Keratinocyte (primary cell): ENCODE measurements around the gene ANKDD1B. TPM values are rescaled to one million over a fixed set of nuclear protein-coding genes. Genes with fewer than 3 reads are reported as not detected.
A peak's percentile ranks its signal among the peaks of the same experiment; 100 is the strongest.

Experiments used
- DNase-seq: peaks from one replicate; pipeline ENCODE4 v3.0.0-alpha.2; 2011; ENCODE audit warnings: low read depth, missing footprints, low spot score
- FAIRE-seq: peaks from 2 replicates; lab custom pipeline; 2011; peaks lifted over from hg19 to GRCh38; lab: Jason Lieb, UNC
- H2AFZ ChIP-seq: 2 replicates; pipeline ENCODE4 v1.6.0; 2012; ENCODE audit warnings: low read length, control low read depth, inconsistent platforms; ENCODE audit not compliant: control insufficient read depth
- H3K27ac ChIP-seq: 2 replicates; pipeline ENCODE4 v1.5.1; 2011; ENCODE audit warnings: low read length; ENCODE audit not compliant: control insufficient read depth, insufficient read depth
- H3K27me3 ChIP-seq: 3 replicates; pipeline ENCODE4 v1.6.0; 2011; ENCODE audit warnings: low read length; ENCODE audit not compliant: control insufficient read depth, insufficient read depth; ENCODE audit errors: extremely low read depth
- H3K36me3 ChIP-seq, 2 experiments: 2 replicates in 1 of 2; 3 replicates in 1 of 2; pipeline ENCODE4 v1.5.1; 2011; ENCODE audit warnings: low read length in 2 of 2, mild to moderate bottlenecking in 1 of 2; ENCODE audit not compliant: control insufficient read depth in 2 of 2, insufficient read depth in 2 of 2; ENCODE audit errors: extremely low read depth in 1 of 2
- H3K4me1 ChIP-seq: 3 replicates; pipeline ENCODE4 v1.5.1; 2011; ENCODE audit warnings: low read length; ENCODE audit not compliant: control insufficient read depth, insufficient read depth; ENCODE audit errors: extremely low read depth
- H3K4me2 ChIP-seq: 3 replicates; pipeline ENCODE4 v1.6.0; 2011; ENCODE audit warnings: low read depth, low read length; ENCODE audit not compliant: control insufficient read depth, insufficient read depth; ENCODE audit errors: extremely low read depth
- H3K4me3 ChIP-seq, 3 experiments: fragments of 200-600 bp in 1 of 3; sonication (generic) in 1 of 3; 2 replicates in 2 of 3; 3 replicates in 1 of 3; pipeline ENCODE4 v1.5.1; 2011 to 2016; ENCODE audit warnings: low read length in 3 of 3, mild to moderate bottlenecking in 3 of 3, control low read depth in 2 of 3, inconsistent platforms in 1 of 3, low read depth in 1 of 3, mixed read lengths in 1 of 3, mixed run types in 1 of 3, moderate library complexity in 1 of 3; ENCODE audit not compliant: control insufficient read depth in 2 of 3, insufficient read depth in 2 of 3; ENCODE audit errors: extremely low read depth in 1 of 3
- H3K79me2 ChIP-seq: 2 replicates; pipeline ENCODE4 v1.6.0; 2012; ENCODE audit warnings: low read length; ENCODE audit not compliant: control insufficient read depth, insufficient read depth
- H3K9ac ChIP-seq: 3 replicates; pipeline ENCODE4 v1.6.0; 2011; ENCODE audit warnings: low read length; ENCODE audit not compliant: control insufficient read depth, insufficient read depth; ENCODE audit errors: extremely low read depth
- H3K9me1 ChIP-seq: 3 replicates; pipeline ENCODE4 v1.6.0; 2011; ENCODE audit warnings: low read length; ENCODE audit not compliant: control insufficient read depth, insufficient read depth; ENCODE audit errors: extremely low read depth
- H3K9me3 ChIP-seq: 2 replicates; pipeline ENCODE4 v1.5.1; 2012; ENCODE audit warnings: low read depth, low read length; ENCODE audit not compliant: control insufficient read depth
- H4K20me1 ChIP-seq: 3 replicates; pipeline ENCODE4 v1.6.0; 2011; ENCODE audit warnings: low read length; ENCODE audit not compliant: control insufficient read depth, insufficient read depth; ENCODE audit errors: extremely low read depth
- CTCF ChIP-seq, 3 experiments: IDR thresholded peaks in 1 of 3; conservative IDR thresholded peaks in 1 of 3; optimal IDR thresholded peaks in 1 of 3; 2 replicates in 2 of 3; 3 replicates in 1 of 3; pipeline versions ENCODE3 to v1.5.1; 2011; ENCODE audit warnings: low read length in 3 of 3, mild to moderate bottlenecking in 3 of 3, moderate library complexity in 2 of 3, control low read depth in 1 of 3, inconsistent platforms in 1 of 3; ENCODE audit not compliant: insufficient read depth in 2 of 3; ENCODE audit errors: extremely low read depth in 1 of 3
- EZH2 ChIP-seq: IDR thresholded peaks from one replicate; pipeline ENCODE4 v1.6.1; 2012; ENCODE audit warnings: inconsistent platforms, mild to moderate bottlenecking, low read length, moderate library complexity
- dilution Hi-C: fragments of 300-500 bp; cut with MboI; formaldehyde crosslinking; loops from one replicate; pipeline ENCODE4 v1.7.0; 2020; ENCODE audit warnings: low sequenced_read_pairs; ENCODE audit not compliant: extremely low pct_ligation_motif_present
- polyA plus RNA-seq, 5 experiments: library from polyadenylated mRNA; depleted of rRNA in 3 of 5; stranded (reverse) in 3 of 5; stranded (forward) in 1 of 5; unstranded in 1 of 5; fragments of >200 nt; gene quantifications; 1 replicate in 1 of 5; 2 replicates in 3 of 5; 3 replicates in 1 of 5; pipeline versions ENCODE4 v1.2.1 to v1.2.3, GENCODE V29; 2011 to 2012; ENCODE audit warnings: missing spikeins in 2 of 5, low read depth in 1 of 5, low replicate concordance in 1 of 5

ANKDD1B gene
- polyA plus RNA-seq, 1 donor (not counting 4 experiments of a cell fraction or from before 2014, with no cell fraction given) = 1.1 TPM

- Histone ChIP-seq H3K9me1 (no peaks in the 10 kb centered on the region), H3K27me3 (no peaks in the 10 kb centered on the region), H3K27ac (peak overlapping the region; percentile 72), H4K20me1 (no peaks in the 10 kb centered on the region), H3K79me2 (peaks cover 26% of the 10 kb centered on the region), H3K4me2 (peak overlapping the region; percentile 92), H3K9ac (peak overlapping the region; percentile 75), H3K4me1 (peaks cover 11% of the 10 kb centered on the region), H3K9me3 (no peaks in the 10 kb centered on the region), H3K4me3 (peak overlapping the region; percentile 66 to 92 (median 87)), H2AFZ (peak overlapping the region; percentile 87), H3K36me3 (peaks cover 0 to 3% of the 10 kb centered on the region in 2 experiments)
- TF ChIP-seq CTCF (optimal IDR thresholded peaks at IDR 0.05 in 1 of 3, IDR thresholded peaks at IDR 0.05 in 1 of 3, conservative IDR thresholded peaks at IDR 0.05 in 1 of 3; ENCODE audit: extremely low read depth in 1 of 3, insufficient read depth in 2 of 3, low read length in 3 of 3) (no peak), EZH2 (no peak)
- DNase-seq (no peak), FAIRE-seq (no peak)
- dilution Hi-C loops = no loop called here
Measured at GRCh38 chr5:75716715-75717081, 105.4 kb downstream of the ANKDD1B start.

DNA sequence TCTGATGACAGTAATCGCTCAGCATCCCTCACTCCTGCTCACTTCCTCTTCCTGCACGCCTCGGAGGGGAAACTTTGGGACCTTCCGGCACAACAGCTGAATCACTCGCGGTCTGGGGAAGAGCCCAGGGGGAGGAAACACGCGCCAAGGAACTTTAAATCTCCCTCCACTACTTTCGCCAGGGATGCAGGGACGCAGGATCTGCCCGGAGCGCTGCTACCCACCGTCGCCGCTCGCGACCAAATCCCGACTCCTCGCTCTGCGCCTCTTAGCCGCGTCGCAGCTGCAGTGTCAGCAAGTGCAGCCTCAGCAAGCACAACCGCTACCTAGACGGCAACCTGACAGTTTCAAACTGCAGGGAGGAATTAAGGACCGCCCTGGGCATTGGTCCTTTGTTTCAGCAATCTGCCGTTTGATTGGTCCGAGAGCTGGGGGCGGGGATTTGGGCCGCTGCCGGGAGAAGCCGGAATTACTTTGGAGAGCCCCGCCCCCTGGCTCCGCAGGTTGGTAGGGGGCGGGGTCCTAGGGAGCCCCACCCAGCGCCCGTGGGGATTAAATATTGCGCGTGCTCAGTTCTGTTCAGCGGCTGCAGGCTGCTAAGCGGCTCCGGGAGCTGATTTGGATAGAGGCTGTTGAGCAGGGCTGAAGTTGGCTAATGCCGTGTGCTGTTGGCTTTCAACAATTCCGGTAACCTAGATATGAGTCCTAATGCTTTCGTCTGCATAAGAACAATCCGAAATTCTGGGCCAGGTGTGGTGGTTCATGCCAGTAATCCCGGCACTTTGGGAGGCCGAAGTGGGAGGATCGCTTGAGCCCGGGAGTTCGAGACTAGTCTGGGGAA, 106.0 kb downstream of the ANKDD1B start, which contains the start of gene POC5:
TSS of gene POC5 (minus strand) at position 356 of the 841 bp plus-strand sequence. CDS start 4,500 bp downstream, outside the sequence.
- Histone ChIP-seq H3K9me1 (no peaks in the 10 kb centered on the region), H3K4me1 (peaks cover 11% of the 10 kb centered on the region), H3K27ac (peak within 1 kb of the TSS; percentile 72), H2AFZ (peak within 1 kb of the TSS; percentile 87), H3K9ac (peak within 1 kb of the TSS; percentile 75), H3K27me3 (no peaks in the 10 kb centered on the region), H3K9me3 (no peaks in the 10 kb centered on the region), H3K79me2 (peaks cover 26% of the 10 kb centered on the region), H3K4me2 (peak within 1 kb of the TSS; percentile 92), H3K4me3 (peak within 1 kb of the TSS; percentile 66 to 92 (median 87)), H4K20me1 (no peaks in the 10 kb centered on the region), H3K36me3 (peaks cover 0 to 3% of the 10 kb centered on the region in 2 experiments)
- TF ChIP-seq CTCF (optimal IDR thresholded peaks at IDR 0.05 in 1 of 3, IDR thresholded peaks at IDR 0.05 in 1 of 3, conservative IDR thresholded peaks at IDR 0.05 in 1 of 3; ENCODE audit: extremely low read depth in 1 of 3, insufficient read depth in 2 of 3, low read length in 3 of 3) = no peak
- TF ChIP-seq EZH2 = no peak
- dilution Hi-C loops = no loop called here
- peak; percentile 80 for DNase-seq
- peak; percentile 91 for FAIRE-seq
